ENCODE data around the gene ACOX1. TPM values are rescaled to one million over a fixed set of nuclear protein-coding genes. Genes with fewer than 3 reads are reported as not detected.
A peak's percentile ranks its signal among the peaks of the same experiment; 100 is the strongest.

Gene ACOX1
- total RNA-seq, 3 donors from 2014 or later (not counting 1 experiment from before 2014, with no cell fraction given) = 22.8 to 48.2 (median 28.2) TPM

DNA sequence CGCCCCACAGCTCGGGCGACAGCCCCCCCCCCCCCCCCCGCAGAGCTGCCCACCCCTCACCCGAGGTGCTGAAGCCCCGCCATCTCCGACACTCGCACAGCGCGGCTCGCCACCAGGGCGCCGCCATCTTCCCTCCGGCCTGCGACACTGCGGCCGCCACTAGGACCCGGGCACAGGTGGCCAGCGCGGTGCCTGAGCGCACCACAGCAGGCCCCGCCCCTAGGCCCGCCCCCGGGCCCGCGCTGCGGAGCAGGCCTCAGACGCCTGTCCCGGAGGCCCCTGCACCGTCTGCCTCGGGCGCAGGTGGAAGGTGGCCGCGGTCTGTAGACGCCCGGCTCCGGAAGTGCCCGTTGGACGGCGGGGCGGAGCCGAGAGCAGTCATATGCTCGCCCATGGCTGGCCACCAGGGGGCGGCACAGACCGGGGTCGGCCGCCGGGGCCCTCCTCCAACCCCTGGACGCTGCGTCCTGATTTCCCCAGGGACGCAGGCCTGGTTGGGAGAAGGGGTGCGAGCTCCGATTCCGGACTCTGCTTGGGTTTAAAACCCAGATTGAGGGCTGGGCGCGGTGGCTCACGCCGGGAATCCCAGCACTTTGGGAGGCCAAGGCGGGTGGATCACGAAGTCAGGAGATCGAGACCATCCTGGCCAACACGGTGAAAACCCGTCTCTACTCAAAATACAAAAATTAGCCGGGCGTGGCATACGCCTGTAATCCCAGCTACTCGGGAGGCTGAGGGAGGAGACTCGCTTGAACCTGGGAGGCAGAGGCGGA is 74.0 kb downstream of the ACOX1 start, which contains the start of gene MRPL38:
MRPL38 (minus strand) TSS at position 136 of the 773 bp plus-strand sequence; CDS start at position 127, 9 bp downstream.
- no peaks in the 10 kb centered on the region for H3K9me3 ChIP-seq (ENCODE audit: control insufficient read depth, insufficient read depth, low read length)
- intact Hi-C loops (cut with micrococcal nuclease) = loop anchor here (1.0 to 2.0 kb wide), 3 partner anchors 36 to 100 kb away; partner anchors contain the start of genes FBF1 and WBP2
- peak within 1 kb of the TSS; percentile 88 for H3K4me3 Mint-ChIP-seq
- peaks cover 0 to 14% of the 10 kb centered on the region in 2 donors for H3K4me1 Mint-ChIP-seq
- ATAC-seq (peak; percentile 95 to 99 (median 95)), DNase-seq (peak; percentile 94 to 96)
- no peaks in the 10 kb centered on the region for H3K36me3 Mint-ChIP-seq
- no peaks in the 10 kb centered on the region for H3K9me3 Mint-ChIP-seq
- H3K27ac Mint-ChIP-seq = peak within 1 kb of the TSS; percentile 77 to 90
- H3K36me3 ChIP-seq (ENCODE audit: control insufficient read depth, insufficient read depth, low read length) = peaks cover 21% of the 10 kb centered on the region
- H3K4me3 ChIP-seq (ENCODE audit: low read length) = peak within 1 kb of the TSS; percentile 60
- no peaks in the 10 kb centered on the region for H3K27me3 ChIP-seq (ENCODE audit: control insufficient read depth, insufficient read depth, low read length)
- H3K27me3 Mint-ChIP-seq (ENCODE audit: low read depth in 2 of 2) = no peaks in the 10 kb centered on the region
- peak; percentile 98 for TF ChIP-seq CTCF (IDR thresholded peaks at IDR 0.05)
- peaks cover 16% of the 10 kb centered on the region for H3K4me1 ChIP-seq (ENCODE audit: control insufficient read depth, insufficient read depth, low read length)
- WGBS (ENCODE audit: insufficient coverage) = 2% methylated on average over 67 of the region's 69 CpGs
- H3K27ac ChIP-seq (ENCODE audit: low read length) = peak within 1 kb of the TSS; percentile 87

DNA sequence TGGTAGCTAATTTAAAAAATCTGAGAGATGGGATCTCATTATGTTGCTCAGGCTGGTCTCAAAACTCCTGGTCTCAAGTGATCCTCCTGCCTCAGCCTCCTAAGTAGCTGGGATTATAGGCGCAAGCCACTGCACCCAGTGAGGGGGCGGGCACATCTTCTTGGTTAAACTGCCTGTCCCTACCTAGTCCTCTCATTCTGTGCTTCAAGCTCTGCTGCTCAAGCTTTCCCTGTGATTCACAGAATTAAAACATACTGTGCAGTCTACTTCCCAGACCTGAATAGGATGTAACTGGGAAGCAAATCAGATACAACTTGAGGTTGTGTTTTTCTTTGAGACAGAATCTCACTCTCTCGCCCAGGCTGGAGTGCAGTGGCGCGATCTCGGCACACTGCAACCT is 76.6 kb downstream of the ACOX1 start:
- peaks cover 39% of the 10 kb centered on the region for H3K36me3 ChIP-seq (ENCODE audit: control insufficient read depth, insufficient read depth, low read length)
- no peak overlapping the region for H3K27ac ChIP-seq (ENCODE audit: low read length)
- DNase-seq (no peak), ATAC-seq (no peak)
- peaks cover 18% of the 10 kb centered on the region for H3K4me1 ChIP-seq (ENCODE audit: control insufficient read depth, insufficient read depth, low read length)
- intact Hi-C loops (cut with micrococcal nuclease) = no loop called here
- H3K27me3 ChIP-seq (ENCODE audit: control insufficient read depth, insufficient read depth, low read length) = no peaks in the 10 kb centered on the region
- no peak overlapping the region for H3K27ac Mint-ChIP-seq
- WGBS (ENCODE audit: insufficient coverage) = 98% methylated on average over 6 of the region's 6 CpGs
- no peak overlapping the region for H3K4me3 Mint-ChIP-seq
- H3K27me3 Mint-ChIP-seq (ENCODE audit: low read depth in 2 of 2) = no peaks in the 10 kb centered on the region
- no peaks in the 10 kb centered on the region for H3K9me3 ChIP-seq (ENCODE audit: control insufficient read depth, insufficient read depth, low read length)
- H3K9me3 Mint-ChIP-seq = no peaks in the 10 kb centered on the region
- H3K36me3 Mint-ChIP-seq = no peaks in the 10 kb centered on the region
- H3K4me3 ChIP-seq (ENCODE audit: low read length) = no peak overlapping the region
- peaks cover 0 to 14% of the 10 kb centered on the region in 2 donors for H3K4me1 Mint-ChIP-seq
- TF ChIP-seq CTCF (IDR thresholded peaks at IDR 0.05) = no peak

- no peak for ATAC-seq
- WGBS (ENCODE audit: insufficient coverage) = 98% methylated on average over 18 of the region's 18 CpGs
- no peak overlapping the region for H3K27ac Mint-ChIP-seq
Measured at GRCh38 chr17:75901727-75902126, 77.2 kb downstream of the ACOX1 start.

More at GRCh38 chr17:75901727-75902126, 77.2 kb downstream of the ACOX1 start:
- DNase-seq = no peak
- no peaks in the 10 kb centered on the region for H3K9me3 Mint-ChIP-seq
- Histone ChIP-seq H3K9me3 (ENCODE audit: control insufficient read depth, insufficient read depth, low read length) (no peaks in the 10 kb centered on the region), H3K4me3 (ENCODE audit: low read length) (no peak overlapping the region), H3K27me3 (ENCODE audit: control insufficient read depth, insufficient read depth, low read length) (no peaks in the 10 kb centered on the region), H3K27ac (ENCODE audit: low read length) (no peak overlapping the region), H3K36me3 (ENCODE audit: control insufficient read depth, insufficient read depth, low read length) (peaks cover 39% of the 10 kb centered on the region), H3K4me1 (ENCODE audit: control insufficient read depth, insufficient read depth, low read length) (peaks cover 22% of the 10 kb centered on the region)
- no peaks in the 10 kb centered on the region for H3K36me3 Mint-ChIP-seq
- H3K27me3 Mint-ChIP-seq (ENCODE audit: low read depth in 2 of 2) = no peaks in the 10 kb centered on the region
- TF ChIP-seq CTCF (IDR thresholded peaks at IDR 0.05) = no peak
- no peak overlapping the region for H3K4me3 Mint-ChIP-seq
- peaks cover 0 to 14% of the 10 kb centered on the region in 2 donors for H3K4me1 Mint-ChIP-seq
- intact Hi-C loops (cut with micrococcal nuclease) = no loop called here
